Panc1 (cell line): ENCODE data around the gene TBCD. TPM values are rescaled to one million over a fixed set of nuclear protein-coding genes. Genes with fewer than 3 reads are reported as not detected.

ENCODE experiments used
- ATAC-seq: fragments of 200-7000 bp; cut with Tn5 transposase; 2 replicates; pipeline ENCODE4 v1.9.1; 2020; ENCODE audit warnings: mild to moderate bottlenecking, moderate library complexity
- BruUV-seq: library from RNA; stranded (reverse); fragments of 400-500 nt; replicated peaks from 2 replicates; lab custom pipeline; 2021; lab: Mats Ljungman, UMichigan
- CTCF ChIA-PET: fragments of 300-600 bp; sonication (Branson Sonifier 250); formaldehyde crosslinking; loops from one replicate; lab custom pipeline; 2022; ENCODE audit warnings: antibody characterized with exemption; lab: Charles Lee
- POLR2A ChIA-PET: fragments of 300-600 bp; sonication (Branson Sonifier 250); formaldehyde crosslinking; loops from one replicate; lab custom pipeline; 2022; ENCODE audit warnings: antibody characterized with exemption; lab: Charles Lee
- DNase-seq: peaks from one replicate; pipeline ENCODE4 v3.0.0-alpha.2; 2010; ENCODE audit warnings: low read depth, low spot score
- H3K27ac ChIP-seq: 2 replicates; pipeline ENCODE4 v1.5.1; 2011; ENCODE audit warnings: mild to moderate bottlenecking, low read length, inconsistent platforms
- H3K27me3 ChIP-seq: fragments of 200-500 bp; sonication (Bioruptor generic); 2 replicates; pipeline ENCODE4 v1.6.0; 2014; ENCODE audit warnings: low read length, inconsistent platforms; ENCODE audit not compliant: control insufficient read depth, insufficient read depth
- H3K36me3 ChIP-seq: fragments of 200-500 bp; sonication (Bioruptor generic); 2 replicates; pipeline ENCODE4 v1.5.1; 2014; ENCODE audit warnings: inconsistent platforms, mild to moderate bottlenecking, low read length, moderate library complexity; ENCODE audit not compliant: control insufficient read depth, insufficient read depth
- H3K4me1 ChIP-seq: 2 replicates; pipeline ENCODE4 v1.5.1; 2011; ENCODE audit warnings: inconsistent platforms, mild to moderate bottlenecking, low read length, moderate library complexity; ENCODE audit not compliant: control insufficient read depth, insufficient read depth
- H3K4me3 ChIP-seq, 2 experiments: 2 replicates each; pipeline ENCODE4 v1.5.1; 2011 to 2012; ENCODE audit warnings: low read depth in 2 of 2, low read length in 2 of 2, mild to moderate bottlenecking in 2 of 2, inconsistent platforms in 1 of 2, moderate library complexity in 1 of 2
- H3K9me3 ChIP-seq: fragments of 200-500 bp; sonication (Bioruptor generic); 2 replicates; pipeline ENCODE4 v1.5.1; 2014; ENCODE audit warnings: low read depth, mild to moderate bottlenecking, inconsistent platforms, low read length, moderate library complexity; ENCODE audit not compliant: control insufficient read depth, insufficient read depth
- POLR2AphosphoS5 ChIP-seq: IDR thresholded peaks from 2 replicates; pipeline ENCODE4 v1.6.1; 2012; ENCODE audit warnings: mild to moderate bottlenecking, low read depth, low read length, moderate library complexity
- SIN3A ChIP-seq: IDR thresholded peaks from 2 replicates; pipeline ENCODE4 v1.6.1; 2012; ENCODE audit warnings: low read depth, mild to moderate bottlenecking, low read length, moderate library complexity, borderline replicate concordance; ENCODE audit not compliant: insufficient read depth
- TCF7L2 ChIP-seq: IDR thresholded peaks from 2 replicates; pipeline ENCODE4 v1.6.1; 2011; ENCODE audit warnings: mild to moderate bottlenecking, low read depth, low read length, inconsistent platforms
- in situ Hi-C: cut with HindIII; loops from 2 replicates; pipeline ENCODE4 v1.10.0; 2016; ENCODE audit warnings: low sequenced_read_pairs, low pct_unique_long_range_greater_than_20kb
- intact Hi-C: fragments of 100-400 bp; cut with micrococcal nuclease; formaldehyde crosslinking; loops from one replicate; pipeline ENCODE4 v1.10.0; 2022; ENCODE audit not compliant: unreplicated experiment
- total RNA-seq: library from RNA; stranded (reverse); gene quantifications from one replicate; pipeline ENCODE4 v1.2.1, GENCODE V29; 2021; ENCODE audit not compliant: unreplicated experiment
- TF ChIP-seq, protein P1 (sequence below), 2 experiments: IDR thresholded peaks; 2 replicates each; pipeline ENCODE4 v1.6.1; 2011 to 2012; ENCODE audit warnings: low read depth in 2 of 2, control low read depth in 1 of 2, low read length in 1 of 2, mild to moderate bottlenecking in 1 of 2, moderate library complexity in 1 of 2; ENCODE audit not compliant: insufficient read depth in 1 of 2
- TF ChIP-seq, protein P2 (sequence below): fragments of 450-650 bp; IDR thresholded peaks from 2 replicates; pipeline ENCODE4 v1.5.1; 2017; ENCODE audit warnings: mild to moderate bottlenecking

Gene TBCD
- total RNA-seq, 1 experiment from 2014 or later = 186 TPM

DNA sequence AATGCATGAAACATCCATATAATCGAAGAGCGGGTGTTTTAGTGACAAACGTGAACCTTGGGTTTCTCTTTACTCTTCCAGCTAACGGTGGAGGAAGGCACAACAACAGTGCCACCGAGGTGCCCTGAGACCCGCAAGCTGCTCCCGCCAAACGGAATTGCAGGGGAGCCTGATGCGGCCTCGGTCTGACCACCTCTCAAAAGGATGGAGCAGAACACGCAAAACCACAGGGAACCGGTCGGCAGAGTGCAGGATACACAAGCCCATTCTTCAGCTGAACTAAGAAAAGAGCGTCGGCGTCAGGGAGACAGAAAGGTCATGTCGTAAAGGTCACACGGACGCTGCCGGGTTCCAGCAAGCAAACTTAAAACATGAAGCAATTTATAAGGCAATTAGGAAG is 197.5 kb downstream of the TBCD start:
- DNase-seq (no peak), ATAC-seq (no peak)
- no TSS peak for BruUV-seq
- H3K27ac ChIP-seq = no peak overlapping the region
- ChIA-PET CTCF (no interaction called here), POLR2A (no interaction called here)
- in situ Hi-C loops = no loop called here
- H3K4me3 ChIP-seq = no peak overlapping the region
- TF ChIP-seq POLR2AphosphoS5 (no peak), SIN3A (no peak), TCF7L2 (no peak)
- TF ChIP-seq, protein P1, sequence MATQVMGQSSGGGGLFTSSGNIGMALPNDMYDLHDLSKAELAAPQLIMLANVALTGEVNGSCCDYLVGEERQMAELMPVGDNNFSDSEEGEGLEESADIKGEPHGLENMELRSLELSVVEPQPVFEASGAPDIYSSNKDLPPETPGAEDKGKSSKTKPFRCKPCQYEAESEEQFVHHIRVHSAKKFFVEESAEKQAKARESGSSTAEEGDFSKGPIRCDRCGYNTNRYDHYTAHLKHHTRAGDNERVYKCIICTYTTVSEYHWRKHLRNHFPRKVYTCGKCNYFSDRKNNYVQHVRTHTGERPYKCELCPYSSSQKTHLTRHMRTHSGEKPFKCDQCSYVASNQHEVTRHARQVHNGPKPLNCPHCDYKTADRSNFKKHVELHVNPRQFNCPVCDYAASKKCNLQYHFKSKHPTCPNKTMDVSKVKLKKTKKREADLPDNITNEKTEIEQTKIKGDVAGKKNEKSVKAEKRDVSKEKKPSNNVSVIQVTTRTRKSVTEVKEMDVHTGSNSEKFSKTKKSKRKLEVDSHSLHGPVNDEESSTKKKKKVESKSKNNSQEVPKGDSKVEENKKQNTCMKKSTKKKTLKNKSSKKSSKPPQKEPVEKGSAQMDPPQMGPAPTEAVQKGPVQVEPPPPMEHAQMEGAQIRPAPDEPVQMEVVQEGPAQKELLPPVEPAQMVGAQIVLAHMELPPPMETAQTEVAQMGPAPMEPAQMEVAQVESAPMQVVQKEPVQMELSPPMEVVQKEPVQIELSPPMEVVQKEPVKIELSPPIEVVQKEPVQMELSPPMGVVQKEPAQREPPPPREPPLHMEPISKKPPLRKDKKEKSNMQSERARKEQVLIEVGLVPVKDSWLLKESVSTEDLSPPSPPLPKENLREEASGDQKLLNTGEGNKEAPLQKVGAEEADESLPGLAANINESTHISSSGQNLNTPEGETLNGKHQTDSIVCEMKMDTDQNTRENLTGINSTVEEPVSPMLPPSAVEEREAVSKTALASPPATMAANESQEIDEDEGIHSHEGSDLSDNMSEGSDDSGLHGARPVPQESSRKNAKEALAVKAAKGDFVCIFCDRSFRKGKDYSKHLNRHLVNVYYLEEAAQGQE (IDR thresholded peaks at IDR 0.05; ENCODE audit: insufficient read depth in 1 of 2, low read depth in 2 of 2, low read length in 1 of 2) = no peak
- TF ChIP-seq, protein P2, sequence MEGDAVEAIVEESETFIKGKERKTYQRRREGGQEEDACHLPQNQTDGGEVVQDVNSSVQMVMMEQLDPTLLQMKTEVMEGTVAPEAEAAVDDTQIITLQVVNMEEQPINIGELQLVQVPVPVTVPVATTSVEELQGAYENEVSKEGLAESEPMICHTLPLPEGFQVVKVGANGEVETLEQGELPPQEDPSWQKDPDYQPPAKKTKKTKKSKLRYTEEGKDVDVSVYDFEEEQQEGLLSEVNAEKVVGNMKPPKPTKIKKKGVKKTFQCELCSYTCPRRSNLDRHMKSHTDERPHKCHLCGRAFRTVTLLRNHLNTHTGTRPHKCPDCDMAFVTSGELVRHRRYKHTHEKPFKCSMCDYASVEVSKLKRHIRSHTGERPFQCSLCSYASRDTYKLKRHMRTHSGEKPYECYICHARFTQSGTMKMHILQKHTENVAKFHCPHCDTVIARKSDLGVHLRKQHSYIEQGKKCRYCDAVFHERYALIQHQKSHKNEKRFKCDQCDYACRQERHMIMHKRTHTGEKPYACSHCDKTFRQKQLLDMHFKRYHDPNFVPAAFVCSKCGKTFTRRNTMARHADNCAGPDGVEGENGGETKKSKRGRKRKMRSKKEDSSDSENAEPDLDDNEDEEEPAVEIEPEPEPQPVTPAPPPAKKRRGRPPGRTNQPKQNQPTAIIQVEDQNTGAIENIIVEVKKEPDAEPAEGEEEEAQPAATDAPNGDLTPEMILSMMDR = no peak
- intact Hi-C loops = no loop called here
- H3K9me3 ChIP-seq = peaks cover 19% of the 10 kb centered on the region
- no peaks in the 10 kb centered on the region for H3K36me3 ChIP-seq
- no peaks in the 10 kb centered on the region for H3K4me1 ChIP-seq
- H3K27me3 ChIP-seq = no peaks in the 10 kb centered on the region

DNA sequence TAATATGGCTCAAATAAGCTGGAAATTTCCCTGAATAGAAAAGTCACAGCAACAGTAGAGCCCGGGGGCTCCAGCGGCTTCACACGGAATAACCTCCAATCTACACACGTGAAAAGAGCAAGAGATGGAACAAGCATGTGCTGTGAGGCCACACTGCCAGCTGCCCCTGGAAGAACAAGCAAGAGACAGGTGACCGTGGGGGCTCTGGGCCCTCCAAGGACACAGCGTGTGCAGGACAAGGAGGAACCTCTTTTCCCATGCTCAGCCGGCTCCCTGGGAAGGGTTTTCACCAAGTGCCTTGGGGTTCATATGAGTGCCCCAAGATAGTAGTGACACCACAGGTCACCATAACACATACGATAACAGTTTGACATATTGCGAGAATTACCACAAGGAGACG is 198.1 kb downstream of the TBCD start:
- no TSS peak for BruUV-seq
- H3K27ac ChIP-seq = no peak overlapping the region
- intact Hi-C loops = no loop called here
- DNase-seq (no peak), ATAC-seq (no peak)
- ChIA-PET CTCF (no interaction called here), POLR2A (no interaction called here)
- H3K4me3 ChIP-seq = no peak overlapping the region
- TF ChIP-seq, protein P1 (IDR thresholded peaks at IDR 0.05; ENCODE audit: insufficient read depth in 1 of 2, low read depth in 2 of 2, low read length in 1 of 2) = no peak
- TF ChIP-seq, protein P2 = no peak
- TF ChIP-seq TCF7L2 (no peak), SIN3A (no peak), POLR2AphosphoS5 (0 out of 2 replicates have a peak, but pooled peaks have one; percentile 6)
- H3K27me3 ChIP-seq = no peaks in the 10 kb centered on the region
- H3K4me1 ChIP-seq = no peaks in the 10 kb centered on the region
- H3K36me3 ChIP-seq = no peaks in the 10 kb centered on the region
- H3K9me3 ChIP-seq = peaks cover 14% of the 10 kb centered on the region
- in situ Hi-C loops = no loop called here
